Measurements from ENCODE around the gene GMIP.

Gene GMIP

GRCh38 chr19:19655051-19655594 lies 11.7 kb upstream of the GMIP start:
- Histone ChIP-seq H3K4me1 (no peaks in the 10 kb centered on the region), H3K27me3 (ENCODE audit: low read depth) (no peaks in the 10 kb centered on the region), H3K36me3 (replicated peaks) (peaks cover 96% of the 10 kb centered on the region), H3K4me3 (no peak overlapping the region), H3K9me3 (no peaks in the 10 kb centered on the region)
- no peak for DNase-seq (ENCODE audit: low spot score in 2 of 2)
- in situ Hi-C loops (cut with MboI; ENCODE audit: low sequenced_read_pairs): no loop called here

GRCh38 chr19:19654441-19654840 lies 11.0 kb upstream of the GMIP start:
- Histone ChIP-seq H3K27me3 (ENCODE audit: low read depth) (no peaks in the 10 kb centered on the region), H3K4me3 (no peak overlapping the region), H3K9me3 (no peaks in the 10 kb centered on the region), H3K4me1 (no peaks in the 10 kb centered on the region), H3K36me3 (replicated peaks) (peaks cover 91% of the 10 kb centered on the region)
- in situ Hi-C loops (cut with MboI; ENCODE audit: low sequenced_read_pairs): no loop called here
- DNase-seq (ENCODE audit: low spot score in 2 of 2): no peak

DNA sequence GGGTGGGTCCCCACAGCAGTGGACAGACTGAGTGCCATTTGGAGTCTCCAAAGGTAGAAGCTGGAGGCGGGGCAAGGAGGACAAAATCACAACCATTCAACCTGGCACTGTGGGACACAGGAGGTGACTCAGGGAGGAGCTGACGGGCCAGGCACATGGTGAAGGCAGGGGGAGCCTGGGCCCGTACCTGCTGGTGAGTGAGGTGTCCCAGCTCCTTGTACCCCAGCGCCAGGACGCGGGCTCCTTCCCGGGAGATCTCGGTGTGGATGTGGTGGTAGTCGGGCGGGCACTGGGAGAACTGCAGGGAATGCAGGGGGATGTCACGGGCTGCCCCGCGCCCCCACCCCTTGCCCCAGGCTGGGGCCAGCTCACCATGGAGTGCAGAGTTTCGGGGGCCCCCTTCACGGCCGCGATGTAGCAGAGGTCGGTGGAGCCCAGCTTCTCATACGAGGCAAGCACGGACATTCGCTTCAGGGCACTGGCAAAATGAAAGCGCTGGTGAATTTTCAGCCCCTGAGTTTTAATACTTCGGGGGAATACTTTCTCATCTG lies 10.2 kb upstream of the GMIP start:
- no peaks in the 10 kb centered on the region for H3K27me3 ChIP-seq (ENCODE audit: low read depth)
- peaks cover 90% of the 10 kb centered on the region for H3K36me3 ChIP-seq (replicated peaks)
- no peak overlapping the region for H3K4me3 ChIP-seq
- in situ Hi-C loops (cut with MboI; ENCODE audit: low sequenced_read_pairs): no loop called here
- no peaks in the 10 kb centered on the region for H3K9me3 ChIP-seq
- DNase-seq (ENCODE audit: low spot score in 2 of 2): no peak
- H3K4me1 ChIP-seq: no peaks in the 10 kb centered on the region

DNA sequence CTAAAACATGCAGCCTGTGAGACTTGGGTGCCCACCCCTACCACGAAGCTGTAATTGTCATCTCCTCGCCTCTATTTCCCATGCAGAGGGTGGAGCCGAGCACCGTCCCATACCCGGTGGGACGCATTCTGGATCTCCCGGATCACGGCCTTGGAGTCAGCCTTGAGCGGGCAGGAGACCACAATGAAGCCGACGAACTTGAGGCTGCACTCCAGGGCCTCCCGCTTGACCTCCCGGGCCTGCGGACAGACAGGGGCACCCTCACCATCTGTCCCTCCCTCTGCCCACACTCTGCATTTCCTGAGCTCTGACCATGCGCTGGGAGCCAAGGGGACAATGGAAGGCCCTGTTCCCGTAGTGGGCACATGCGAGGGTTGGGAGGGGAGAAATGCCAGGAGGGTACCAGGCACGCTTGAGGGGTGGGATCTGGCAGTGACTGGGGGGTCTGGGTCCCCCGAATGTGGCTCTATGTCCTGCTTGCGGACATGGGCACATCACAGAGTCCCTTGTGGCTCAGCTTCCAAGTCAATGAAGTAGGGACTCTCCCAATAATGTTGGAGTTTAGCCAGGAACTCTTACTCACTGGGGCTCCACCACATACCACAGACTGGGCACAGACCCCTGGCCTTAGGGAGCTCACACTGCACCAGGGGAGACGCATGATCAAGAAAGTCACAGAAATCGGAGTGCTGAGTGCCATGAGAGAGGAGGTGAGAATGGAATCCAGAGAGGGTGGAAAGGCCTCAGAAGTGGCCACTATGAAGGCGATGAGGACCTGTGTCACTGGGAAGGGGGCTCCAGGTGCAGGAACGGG lies 9.2 kb upstream of the GMIP start:
- in situ Hi-C loops (cut with MboI; ENCODE audit: low sequenced_read_pairs): no loop called here
- H3K36me3 ChIP-seq (replicated peaks): peaks cover 87% of the 10 kb centered on the region
- no peak for DNase-seq (ENCODE audit: low spot score in 2 of 2)

GRCh38 chr19:19651076-19651475 lies 7.6 kb upstream of the GMIP start:
- H3K27me3 ChIP-seq (ENCODE audit: low read depth): no peaks in the 10 kb centered on the region
- no peak for DNase-seq (ENCODE audit: low spot score in 2 of 2)
- in situ Hi-C loops (cut with MboI; ENCODE audit: low sequenced_read_pairs): no loop called here
- H3K9me3 ChIP-seq: no peaks in the 10 kb centered on the region
- H3K4me3 ChIP-seq: no peak overlapping the region
- H3K4me1 ChIP-seq: no peaks in the 10 kb centered on the region
- H3K36me3 ChIP-seq (replicated peaks): peaks cover 83% of the 10 kb centered on the region

More for the DNA sequence above, 9.2 kb upstream of the GMIP start:
- Histone ChIP-seq H3K4me3 (no peak overlapping the region), H3K27me3 (ENCODE audit: low read depth) (no peaks in the 10 kb centered on the region), H3K9me3 (no peaks in the 10 kb centered on the region), H3K4me1 (no peaks in the 10 kb centered on the region)

DNA sequence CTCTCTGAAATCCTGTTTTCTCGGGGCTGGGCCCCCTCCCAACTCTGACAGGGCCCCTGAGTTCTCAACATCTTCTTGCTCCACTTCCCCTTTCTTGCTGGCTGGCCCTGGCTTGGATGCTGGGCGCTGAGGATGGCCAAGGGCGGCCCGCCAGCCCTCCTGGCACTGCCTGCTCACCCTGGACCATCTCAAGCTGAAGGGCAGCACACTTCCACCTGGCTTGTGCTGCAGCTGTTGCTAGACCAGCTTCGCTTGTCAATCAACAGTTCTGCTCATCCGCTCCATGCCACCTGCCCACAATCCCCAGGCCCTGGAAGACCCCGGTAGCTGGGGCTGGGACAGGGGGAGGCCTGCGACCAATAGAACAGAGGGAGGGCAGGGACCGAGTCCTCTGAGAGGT lies 6.9 kb upstream of the GMIP start:
- no peaks in the 10 kb centered on the region for H3K9me3 ChIP-seq
- H3K4me3 ChIP-seq: no peak overlapping the region
- H3K4me1 ChIP-seq: no peaks in the 10 kb centered on the region
- in situ Hi-C loops (cut with MboI; ENCODE audit: low sequenced_read_pairs): no loop called here
- H3K36me3 ChIP-seq (replicated peaks): peaks cover 82% of the 10 kb centered on the region
- H3K27me3 ChIP-seq (ENCODE audit: low read depth): no peaks in the 10 kb centered on the region
- DNase-seq (ENCODE audit: low spot score in 2 of 2): no peak

DNA sequence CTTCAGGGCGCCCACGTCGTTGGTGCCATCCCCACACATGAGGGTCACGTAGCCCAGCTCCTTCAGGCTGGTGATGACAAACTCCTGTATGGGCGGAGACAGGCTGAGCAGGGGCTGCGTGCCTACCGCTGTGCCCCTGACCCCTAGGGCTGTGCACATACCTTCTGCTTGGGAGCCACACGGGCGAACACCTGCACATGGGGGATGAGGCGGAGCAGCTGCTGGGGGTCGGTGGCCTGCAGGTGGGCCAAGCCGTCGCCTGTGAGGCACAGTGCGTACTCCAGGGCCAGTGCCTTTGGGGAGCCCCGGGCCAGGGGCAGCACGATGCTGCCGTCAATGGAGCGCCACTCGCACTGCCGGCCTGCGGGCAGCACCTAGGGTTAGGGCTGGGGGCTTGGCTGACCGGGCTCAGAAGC lies 6.1 kb upstream of the GMIP start:
- DNase-seq (ENCODE audit: low spot score in 2 of 2): no peak
- in situ Hi-C loops (cut with MboI; ENCODE audit: low sequenced_read_pairs): no loop called here
- no peaks in the 10 kb centered on the region for H3K27me3 ChIP-seq (ENCODE audit: low read depth)
- no peak overlapping the region for H3K4me3 ChIP-seq
- peaks cover 82% of the 10 kb centered on the region for H3K36me3 ChIP-seq (replicated peaks)
- H3K9me3 ChIP-seq: no peaks in the 10 kb centered on the region
- no peaks in the 10 kb centered on the region for H3K4me1 ChIP-seq

DNA sequence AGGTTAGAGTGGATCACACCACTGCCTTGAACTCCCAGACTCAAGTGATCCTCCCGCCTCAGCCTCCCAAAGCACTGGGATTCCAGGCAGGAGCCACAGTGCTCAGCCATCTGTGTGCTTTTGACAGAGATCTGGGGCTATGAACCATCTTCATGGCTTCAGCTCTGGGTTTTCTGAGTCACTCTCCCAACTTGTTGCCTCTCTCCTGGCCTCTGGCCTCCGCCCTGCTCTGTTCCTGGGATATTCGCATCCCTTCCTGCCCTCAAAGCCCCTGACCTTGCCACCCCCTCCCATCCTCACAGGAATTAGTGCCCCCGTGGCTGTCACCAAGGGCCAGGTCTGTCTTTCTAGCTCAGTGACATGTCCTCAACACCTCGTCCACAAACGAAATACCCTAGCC lies 5.7 kb upstream of the GMIP start:
- Histone ChIP-seq H3K4me3 (no peak overlapping the region), H3K27me3 (ENCODE audit: low read depth) (no peaks in the 10 kb centered on the region), H3K9me3 (no peaks in the 10 kb centered on the region), H3K4me1 (no peaks in the 10 kb centered on the region), H3K36me3 (replicated peaks) (peaks cover 82% of the 10 kb centered on the region)
- in situ Hi-C loops (cut with MboI; ENCODE audit: low sequenced_read_pairs): no loop called here
- no peak for DNase-seq (ENCODE audit: low spot score in 2 of 2)

DNA sequence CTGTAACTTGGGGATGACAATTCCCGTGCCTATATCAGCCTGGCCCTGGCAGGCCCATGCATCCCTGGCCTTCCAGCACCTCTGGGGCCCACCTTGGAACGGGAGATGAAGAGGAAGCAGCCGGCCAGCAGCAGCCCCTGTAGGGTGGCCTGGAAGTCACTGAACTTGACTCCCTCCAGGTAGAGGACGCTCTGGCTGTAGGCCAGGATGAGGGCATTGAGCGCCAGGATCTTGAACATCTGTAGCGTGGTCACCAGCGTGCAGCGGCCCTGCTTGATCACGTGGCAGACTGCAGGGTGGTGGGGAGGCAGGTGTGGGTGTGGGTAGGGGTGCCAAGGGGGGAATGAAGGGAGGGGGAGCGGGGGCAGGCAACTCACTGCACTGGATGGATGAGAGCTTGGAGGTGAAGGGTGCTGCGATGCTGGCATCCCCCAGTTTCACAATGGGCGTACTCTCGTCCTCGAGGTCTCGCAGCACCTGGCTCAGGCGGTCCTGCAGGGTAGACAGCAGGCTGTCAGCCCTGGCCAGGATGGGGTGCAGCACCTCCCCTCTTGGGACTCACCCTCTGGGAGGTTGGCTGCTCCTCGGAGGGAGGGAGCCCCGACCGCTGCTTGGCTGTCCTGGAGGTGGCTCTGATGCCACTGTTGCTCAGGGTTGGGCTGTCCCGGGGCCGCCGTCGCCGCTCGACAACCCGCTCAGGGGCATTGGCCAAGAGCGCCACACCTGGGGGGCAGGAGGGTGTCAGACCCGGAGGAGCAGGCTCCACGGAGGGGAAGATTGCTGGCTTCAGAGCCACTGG lies 3.8 kb upstream of the GMIP start:
- DNase-seq (ENCODE audit: low spot score in 2 of 2): no peak
- Histone ChIP-seq H3K27me3 (ENCODE audit: low read depth) (no peaks in the 10 kb centered on the region), H3K4me3 (no peak overlapping the region), H3K36me3 (replicated peaks) (peaks cover 64% of the 10 kb centered on the region), H3K9me3 (no peaks in the 10 kb centered on the region), H3K4me1 (no peaks in the 10 kb centered on the region; the same call in 1 of the 2 replicates)
- in situ Hi-C loops (cut with MboI; ENCODE audit: low sequenced_read_pairs): no loop called here

- no peak for DNase-seq (ENCODE audit: low spot score in 2 of 2)
- peaks cover 46% of the 10 kb centered on the region for H3K36me3 ChIP-seq (replicated peaks)
- in situ Hi-C loops (cut with MboI; ENCODE audit: low sequenced_read_pairs): no loop called here
Observed at GRCh38 chr19:19645233-19645870, 1.9 kb upstream of the GMIP start.

GRCh38 chr19:19644054-19644388 lies 564 bp upstream of the GMIP start:
- Histone ChIP-seq H3K4me3 (peak overlapping the region; percentile 67), H3K36me3 (replicated peaks) (peaks cover 38% of the 10 kb centered on the region)
- in situ Hi-C loops (cut with MboI; ENCODE audit: low sequenced_read_pairs): loop anchor here (5.0 kb wide), 1 partner anchor 107 kb away; the partner anchor contains the start of gene CILP2

More at GRCh38 chr19:19645233-19645870, 1.9 kb upstream of the GMIP start:
- Histone ChIP-seq H3K4me1 (no peaks in the 10 kb centered on the region; the same call in 1 of the 2 replicates), H3K9me3 (no peaks in the 10 kb centered on the region), H3K4me3 (no peak overlapping the region), H3K27me3 (ENCODE audit: low read depth) (no peaks in the 10 kb centered on the region)

GRCh38 chr19:19642506-19643157 lies 825 bp downstream of the GMIP start:
- H3K27me3 ChIP-seq (ENCODE audit: low read depth): no peaks in the 10 kb centered on the region
- DNase-seq (ENCODE audit: low spot score in 2 of 2): peak in 1 of 2 experiments; percentile 48
- H3K4me3 ChIP-seq: peak overlapping the region; percentile 67
- H3K9me3 ChIP-seq: no peaks in the 10 kb centered on the region
- no peaks in the 10 kb centered on the region; the same call in 1 of the 2 replicates for H3K4me1 ChIP-seq
- H3K36me3 ChIP-seq (replicated peaks): peaks cover 31% of the 10 kb centered on the region
- in situ Hi-C loops (cut with MboI; ENCODE audit: low sequenced_read_pairs): loop anchor here (5.0 kb wide), 1 partner anchor 105 kb away; the partner anchor contains the start of gene CILP2

More at GRCh38 chr19:19644054-19644388, 564 bp upstream of the GMIP start:
- no peaks in the 10 kb centered on the region for H3K9me3 ChIP-seq
- no peak for DNase-seq (ENCODE audit: low spot score in 2 of 2)
- H3K4me1 ChIP-seq: no peaks in the 10 kb centered on the region; the same call in 1 of the 2 replicates
- no peaks in the 10 kb centered on the region for H3K27me3 ChIP-seq (ENCODE audit: low read depth)

All from HAP-1 (cell line).